Stimulated activated naive CD8-positive, alpha-beta T cell treated with anti-CD3 and anti-CD28 coated beads, Interleukin-15, amount 100 ng/mL, for 72 hours (primary cell): Measurements from ENCODE around the gene CDHR2.

Experiments used
- ATAC-seq: fragments of 150-1000 bp; cut with Tn5 transposase; 2 replicates; pipeline ENCODE4 v1.10.0; 2021; ENCODE audit warnings: mild to moderate bottlenecking, moderate library complexity
- DNase-seq, 2 donors: peaks; one replicate each; pipeline ENCODE4 v3.0.0; 2021 to 2022
- H3K27ac Mint-ChIP-seq, 2 donors: one replicate each; pipeline ENCODE4 v1.8.0; 2022; ENCODE audit warnings: mild to moderate bottlenecking in 2 of 2, mixed read lengths in 2 of 2, moderate library complexity in 2 of 2
- H3K27me3 Mint-ChIP-seq: one replicate; pipeline ENCODE4 v1.8.0; 2022; ENCODE audit warnings: mixed read lengths
- H3K4me1 Mint-ChIP-seq: one replicate; pipeline ENCODE4 v1.8.0; 2022; ENCODE audit warnings: mild to moderate bottlenecking, mixed read lengths
- H3K4me3 Mint-ChIP-seq, 2 donors: one replicate each; pipeline ENCODE4 v1.8.0; 2022; ENCODE audit warnings: mild to moderate bottlenecking in 2 of 2, mixed read lengths in 2 of 2, moderate library complexity in 1 of 2
- H3K9me3 Mint-ChIP-seq, 2 donors: one replicate each; pipeline ENCODE4 v1.8.0; 2022; ENCODE audit warnings: mixed read lengths in 2 of 2

The CDHR2 gene, protein sequence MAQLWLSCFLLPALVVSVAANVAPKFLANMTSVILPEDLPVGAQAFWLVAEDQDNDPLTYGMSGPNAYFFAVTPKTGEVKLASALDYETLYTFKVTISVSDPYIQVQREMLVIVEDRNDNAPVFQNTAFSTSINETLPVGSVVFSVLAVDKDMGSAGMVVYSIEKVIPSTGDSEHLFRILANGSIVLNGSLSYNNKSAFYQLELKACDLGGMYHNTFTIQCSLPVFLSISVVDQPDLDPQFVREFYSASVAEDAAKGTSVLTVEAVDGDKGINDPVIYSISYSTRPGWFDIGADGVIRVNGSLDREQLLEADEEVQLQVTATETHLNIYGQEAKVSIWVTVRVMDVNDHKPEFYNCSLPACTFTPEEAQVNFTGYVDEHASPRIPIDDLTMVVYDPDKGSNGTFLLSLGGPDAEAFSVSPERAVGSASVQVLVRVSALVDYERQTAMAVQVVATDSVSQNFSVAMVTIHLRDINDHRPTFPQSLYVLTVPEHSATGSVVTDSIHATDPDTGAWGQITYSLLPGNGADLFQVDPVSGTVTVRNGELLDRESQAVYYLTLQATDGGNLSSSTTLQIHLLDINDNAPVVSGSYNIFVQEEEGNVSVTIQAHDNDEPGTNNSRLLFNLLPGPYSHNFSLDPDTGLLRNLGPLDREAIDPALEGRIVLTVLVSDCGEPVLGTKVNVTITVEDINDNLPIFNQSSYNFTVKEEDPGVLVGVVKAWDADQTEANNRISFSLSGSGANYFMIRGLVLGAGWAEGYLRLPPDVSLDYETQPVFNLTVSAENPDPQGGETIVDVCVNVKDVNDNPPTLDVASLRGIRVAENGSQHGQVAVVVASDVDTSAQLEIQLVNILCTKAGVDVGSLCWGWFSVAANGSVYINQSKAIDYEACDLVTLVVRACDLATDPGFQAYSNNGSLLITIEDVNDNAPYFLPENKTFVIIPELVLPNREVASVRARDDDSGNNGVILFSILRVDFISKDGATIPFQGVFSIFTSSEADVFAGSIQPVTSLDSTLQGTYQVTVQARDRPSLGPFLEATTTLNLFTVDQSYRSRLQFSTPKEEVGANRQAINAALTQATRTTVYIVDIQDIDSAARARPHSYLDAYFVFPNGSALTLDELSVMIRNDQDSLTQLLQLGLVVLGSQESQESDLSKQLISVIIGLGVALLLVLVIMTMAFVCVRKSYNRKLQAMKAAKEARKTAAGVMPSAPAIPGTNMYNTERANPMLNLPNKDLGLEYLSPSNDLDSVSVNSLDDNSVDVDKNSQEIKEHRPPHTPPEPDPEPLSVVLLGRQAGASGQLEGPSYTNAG (N-terminal part only)

DNA sequence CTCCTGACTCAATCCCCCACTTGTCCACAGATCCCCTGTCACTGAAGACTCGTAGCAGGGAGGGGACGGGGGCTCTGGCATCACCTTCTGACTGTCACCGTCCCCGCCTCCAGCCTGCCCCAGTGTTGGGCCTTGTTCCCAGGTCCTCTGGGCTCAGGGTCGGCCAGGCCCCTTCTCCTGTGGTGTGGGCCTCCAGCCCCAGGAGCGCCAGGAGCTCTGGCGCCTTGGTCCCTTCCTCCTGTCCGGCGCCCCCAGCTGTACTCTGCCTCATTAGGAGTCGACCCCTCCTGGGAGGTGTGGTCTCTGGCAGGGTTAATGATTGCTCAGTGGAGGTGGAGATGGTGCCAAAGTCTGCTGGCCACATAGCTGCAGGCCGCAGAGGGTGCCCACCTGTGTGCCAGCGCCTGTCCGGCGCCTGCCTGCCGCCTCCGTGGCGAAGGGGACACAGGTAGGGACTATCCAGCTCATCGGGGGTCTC lies at the start of gene CDHR2:
Gene CDHR2, plus strand, starts transcription at position 376 of the 478 bp plus-strand sequence. CDS start 16,011 bp downstream, outside the sequence.
- DNase-seq (no peak), ATAC-seq (no peak)
- Mint-ChIP-seq H3K9me3 (no peaks in the 10 kb centered on the region), H3K4me3 (peak within 1 kb of the TSS; percentile 60 to 76), H3K27ac (peak within 1 kb of the TSS in 1 of 2 donors; percentile 89), H3K4me1 (peaks cover 78% of the 10 kb centered on the region), H3K27me3 (no peaks in the 10 kb centered on the region)

DNA sequence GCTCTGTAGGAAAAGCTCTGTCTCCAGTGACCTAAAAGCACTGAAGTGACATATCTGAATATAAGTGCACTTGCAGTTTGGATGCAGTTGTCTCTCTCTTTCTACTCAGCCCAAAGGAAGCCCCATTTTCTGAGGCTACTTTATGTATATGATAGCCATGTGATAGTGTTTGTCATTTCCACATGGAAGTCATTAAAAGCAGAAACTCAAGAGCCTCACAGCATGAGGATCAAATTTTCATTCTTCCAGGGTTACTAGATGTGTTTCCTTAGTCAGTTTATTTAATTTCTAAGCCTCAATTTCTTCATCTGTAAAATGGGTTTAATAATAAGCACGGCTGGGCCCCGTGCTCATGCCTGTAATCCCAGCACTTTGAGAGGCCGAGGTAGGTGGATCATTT lies 48.6 kb upstream of the CDHR2 start:
- no peak overlapping the region for H3K27ac Mint-ChIP-seq
- H3K27me3 Mint-ChIP-seq: no peaks in the 10 kb centered on the region
- ATAC-seq (no peak), DNase-seq (no peak)
- H3K4me3 Mint-ChIP-seq: no peak overlapping the region
- H3K9me3 Mint-ChIP-seq: no peaks in the 10 kb centered on the region
- H3K4me1 Mint-ChIP-seq: no peaks in the 10 kb centered on the region

DNA sequence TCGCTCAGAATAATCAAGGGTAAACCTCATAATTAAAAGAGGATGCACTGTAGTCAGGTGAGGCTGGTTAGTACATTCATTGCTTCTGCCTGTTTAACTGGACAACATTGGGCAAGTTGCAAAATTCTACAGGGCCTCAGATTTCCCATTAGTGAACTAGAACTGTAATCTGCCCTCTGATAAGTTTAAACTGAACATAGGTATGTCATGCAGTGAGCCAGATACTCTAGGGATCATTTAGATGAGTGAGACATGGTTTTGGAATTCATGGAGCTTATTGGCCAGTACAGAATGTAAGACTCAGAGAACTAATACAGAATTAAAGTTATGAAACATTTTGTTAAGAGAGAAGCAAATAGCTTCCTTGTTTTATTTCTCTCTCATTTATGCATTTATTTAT lies 47.8 kb upstream of the CDHR2 start:
- ATAC-seq (no peak), DNase-seq (no peak)
- H3K27ac Mint-ChIP-seq: no peak overlapping the region
- H3K4me1 Mint-ChIP-seq: no peaks in the 10 kb centered on the region
- no peaks in the 10 kb centered on the region for H3K9me3 Mint-ChIP-seq
- no peaks in the 10 kb centered on the region for H3K27me3 Mint-ChIP-seq
- no peak overlapping the region for H3K4me3 Mint-ChIP-seq

DNA sequence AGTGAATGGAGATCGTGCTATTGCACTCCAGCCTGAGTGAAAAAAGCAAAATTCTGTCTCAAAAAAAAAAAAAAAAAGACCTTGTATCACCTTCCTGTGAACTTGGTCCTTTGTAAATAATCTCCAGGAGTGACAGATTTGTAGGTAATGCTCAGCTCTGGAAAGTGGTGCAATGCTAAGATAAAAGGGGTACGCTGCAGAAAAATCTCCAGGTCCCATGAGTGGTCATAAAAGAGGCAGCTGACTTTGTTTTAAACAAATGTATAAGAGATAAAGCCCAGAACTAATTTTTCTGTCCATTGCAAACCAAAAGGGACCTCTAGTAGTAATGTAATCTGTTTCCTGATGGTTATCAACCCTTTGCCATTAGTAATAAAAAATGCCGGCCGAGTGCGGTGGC lies 45.6 kb upstream of the CDHR2 start:
- no peaks in the 10 kb centered on the region for H3K4me1 Mint-ChIP-seq
- no peaks in the 10 kb centered on the region for H3K9me3 Mint-ChIP-seq
- no peak for ATAC-seq
- no peak overlapping the region for H3K27ac Mint-ChIP-seq
- DNase-seq: no peak
- no peak overlapping the region for H3K4me3 Mint-ChIP-seq
- H3K27me3 Mint-ChIP-seq: no peaks in the 10 kb centered on the region

DNA sequence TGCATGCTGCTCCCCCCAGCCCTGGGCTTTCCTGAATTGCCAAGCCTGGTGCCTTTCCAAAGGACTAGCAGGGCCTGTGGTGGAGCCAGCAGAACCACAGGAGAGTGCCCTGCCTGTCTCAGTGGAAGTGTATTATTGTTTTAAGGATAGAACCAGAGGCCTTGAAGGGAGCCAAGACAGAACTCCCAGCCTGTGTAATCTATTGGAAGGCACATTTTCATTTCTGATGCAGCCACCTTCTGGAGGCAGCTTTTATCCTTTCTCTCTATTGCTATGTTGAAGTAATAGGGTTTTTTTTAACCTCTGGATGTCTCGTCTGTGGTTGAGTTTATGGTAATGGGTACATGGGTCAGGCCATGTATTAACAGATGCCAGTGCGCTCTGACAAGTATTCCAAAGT lies 41.2 kb upstream of the CDHR2 start:
- no peaks in the 10 kb centered on the region for H3K4me1 Mint-ChIP-seq
- no peaks in the 10 kb centered on the region for H3K27me3 Mint-ChIP-seq
- no peak for ATAC-seq
- H3K9me3 Mint-ChIP-seq: no peaks in the 10 kb centered on the region
- H3K4me3 Mint-ChIP-seq: no peak overlapping the region
- DNase-seq: no peak
- no peak overlapping the region for H3K27ac Mint-ChIP-seq

DNA sequence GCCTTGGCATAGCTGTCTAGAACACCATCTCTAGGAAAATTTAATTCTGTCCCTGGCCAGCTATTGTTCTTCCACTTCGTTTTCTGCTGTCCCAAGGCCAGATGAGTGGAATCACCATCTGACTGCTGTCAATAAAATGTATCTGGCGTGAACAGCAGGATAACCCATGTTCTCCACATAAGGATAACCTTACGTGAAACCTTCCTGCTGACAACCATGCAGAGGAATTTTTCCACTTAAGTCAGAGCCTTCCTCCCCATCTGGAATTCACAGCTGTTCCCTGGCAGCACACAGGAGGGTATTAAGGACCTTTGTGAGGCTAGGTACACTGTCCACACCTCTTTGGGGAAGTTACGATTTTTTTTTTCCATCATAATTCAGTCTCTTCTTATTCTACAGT lies 40.5 kb upstream of the CDHR2 start:
- no peaks in the 10 kb centered on the region for H3K4me1 Mint-ChIP-seq
- DNase-seq (no peak), ATAC-seq (no peak)
- H3K27ac Mint-ChIP-seq: no peak overlapping the region
- no peaks in the 10 kb centered on the region for H3K9me3 Mint-ChIP-seq
- no peaks in the 10 kb centered on the region for H3K27me3 Mint-ChIP-seq
- no peak overlapping the region for H3K4me3 Mint-ChIP-seq

DNA sequence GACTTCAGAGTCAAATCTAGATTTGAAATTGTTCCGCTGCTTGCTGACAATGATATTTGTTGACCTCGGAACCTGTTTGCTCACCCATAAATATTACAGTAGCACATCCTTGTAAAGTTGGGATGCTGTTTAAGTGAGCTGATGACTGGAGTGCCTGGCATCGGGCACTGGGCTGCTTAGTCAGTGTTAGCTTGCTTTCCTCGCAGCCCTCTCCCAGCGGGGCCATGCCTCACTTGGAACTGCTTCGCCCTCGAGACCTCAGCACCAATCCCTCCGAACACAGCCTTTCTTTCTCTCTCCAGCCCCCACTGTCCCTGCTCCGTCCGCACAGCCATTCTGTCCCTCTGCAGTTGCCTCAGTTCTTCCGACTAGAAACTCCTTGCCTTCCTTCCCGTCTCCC lies 35.4 kb upstream of the CDHR2 start:
- peak overlapping the region in 1 of 2 donors; percentile 91 for H3K27ac Mint-ChIP-seq

DNA sequence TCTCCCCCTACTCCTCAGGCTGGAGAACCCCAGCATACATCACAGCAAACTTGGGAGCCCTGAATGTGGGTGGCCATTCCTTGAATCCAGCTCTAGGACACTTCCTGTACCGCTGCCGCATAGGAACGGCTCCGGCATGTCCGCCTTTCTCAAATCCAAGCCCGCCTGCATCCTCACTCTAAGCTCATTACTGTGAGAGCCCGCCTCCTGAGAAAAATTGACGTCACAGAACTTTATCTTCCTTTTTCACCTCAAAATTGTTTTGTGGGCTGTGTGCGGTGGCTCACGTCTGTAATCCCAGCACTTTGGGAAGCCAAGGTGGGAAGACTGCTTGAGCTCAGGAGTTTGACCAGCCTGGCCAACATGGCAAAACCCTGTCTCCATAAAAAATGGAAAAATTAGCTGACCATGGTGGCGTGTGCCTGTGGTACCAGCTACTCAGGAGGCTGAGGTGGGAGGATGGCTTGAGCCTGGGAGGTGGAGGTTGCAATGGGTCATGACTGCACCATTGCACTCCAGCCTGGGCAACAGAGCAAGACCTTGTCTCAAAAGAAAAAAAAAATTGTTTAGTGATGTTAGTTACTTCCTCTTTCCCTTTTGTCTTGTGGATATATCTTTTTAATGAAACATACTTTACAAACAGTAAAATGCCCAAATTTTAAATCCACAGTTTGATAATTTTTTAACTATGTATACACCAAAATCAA lies 34.7 kb upstream of the CDHR2 start:
- Mint-ChIP-seq H3K4me1 (peaks cover 6% of the 10 kb centered on the region), H3K9me3 (no peaks in the 10 kb centered on the region), H3K27me3 (no peaks in the 10 kb centered on the region), H3K27ac (peak overlapping the region in 1 of 2 donors; percentile 91), H3K4me3 (no peak overlapping the region)
- ATAC-seq: no peak
- no peak for DNase-seq

More for the DNA sequence above, 35.4 kb upstream of the CDHR2 start:
- Mint-ChIP-seq H3K9me3 (no peaks in the 10 kb centered on the region), H3K27me3 (no peaks in the 10 kb centered on the region), H3K4me3 (no peak overlapping the region), H3K4me1 (peaks cover 6% of the 10 kb centered on the region)
- no peak for ATAC-seq
- no peak for DNase-seq

DNA sequence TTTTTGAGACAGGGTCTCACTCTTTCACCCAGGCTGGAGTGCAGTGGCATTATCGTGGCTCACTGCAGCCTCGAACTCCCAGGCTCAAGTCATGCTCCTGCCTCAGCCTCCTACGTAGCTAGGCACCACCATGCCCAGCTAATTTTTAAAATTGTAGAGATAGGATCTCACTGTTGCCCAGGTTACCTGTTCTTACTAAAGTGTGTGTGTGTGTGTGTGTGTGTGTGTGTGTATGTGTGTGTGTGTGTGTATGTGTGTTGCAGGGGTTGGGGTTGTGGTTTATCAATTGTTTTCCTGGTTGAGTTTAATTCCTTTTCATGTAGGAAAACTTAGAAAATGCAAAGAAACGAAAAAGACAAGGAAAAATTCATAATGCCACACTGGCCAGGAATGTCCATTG lies 33.7 kb upstream of the CDHR2 start:
- Mint-ChIP-seq H3K27me3 (no peaks in the 10 kb centered on the region), H3K4me3 (no peak overlapping the region), H3K27ac (no peak overlapping the region), H3K9me3 (no peaks in the 10 kb centered on the region), H3K4me1 (peaks cover 7% of the 10 kb centered on the region)
- no peak for DNase-seq
- ATAC-seq: no peak

DNA sequence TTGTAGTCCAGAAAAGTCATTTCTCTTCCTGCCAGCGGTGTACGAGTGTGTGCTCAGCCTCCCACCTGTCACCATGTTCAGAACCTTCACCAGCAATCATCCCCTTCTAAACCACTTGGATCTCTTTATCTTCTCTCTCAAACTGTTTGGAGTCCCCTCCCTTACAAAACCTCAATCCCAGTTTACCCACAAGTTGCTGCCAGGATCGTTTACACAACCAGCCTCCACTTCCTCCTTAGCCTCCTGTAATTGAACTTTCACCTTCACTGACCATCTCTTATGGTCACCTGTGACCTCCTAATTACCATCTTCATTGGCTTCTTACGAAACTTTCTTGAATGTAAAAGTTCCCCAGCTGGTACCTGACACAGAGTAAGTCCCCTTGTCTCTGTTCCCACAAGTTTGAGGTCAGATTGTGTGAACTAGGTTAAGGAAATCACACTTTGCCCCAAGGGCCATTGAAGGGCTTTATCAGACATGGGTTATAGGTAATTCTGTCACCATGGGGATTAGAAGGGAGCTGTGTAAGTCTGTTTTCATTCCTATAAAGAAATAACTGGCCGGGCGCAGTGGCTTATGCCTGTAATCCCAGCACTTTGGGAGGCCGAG lies 32.0 kb upstream of the CDHR2 start:
- H3K27me3 Mint-ChIP-seq: no peaks in the 10 kb centered on the region
- H3K27ac Mint-ChIP-seq: no peak overlapping the region
- no peaks in the 10 kb centered on the region for H3K9me3 Mint-ChIP-seq
- DNase-seq (no peak), ATAC-seq (no peak)
- H3K4me3 Mint-ChIP-seq: no peak overlapping the region
- peaks cover 14% of the 10 kb centered on the region for H3K4me1 Mint-ChIP-seq

DNA sequence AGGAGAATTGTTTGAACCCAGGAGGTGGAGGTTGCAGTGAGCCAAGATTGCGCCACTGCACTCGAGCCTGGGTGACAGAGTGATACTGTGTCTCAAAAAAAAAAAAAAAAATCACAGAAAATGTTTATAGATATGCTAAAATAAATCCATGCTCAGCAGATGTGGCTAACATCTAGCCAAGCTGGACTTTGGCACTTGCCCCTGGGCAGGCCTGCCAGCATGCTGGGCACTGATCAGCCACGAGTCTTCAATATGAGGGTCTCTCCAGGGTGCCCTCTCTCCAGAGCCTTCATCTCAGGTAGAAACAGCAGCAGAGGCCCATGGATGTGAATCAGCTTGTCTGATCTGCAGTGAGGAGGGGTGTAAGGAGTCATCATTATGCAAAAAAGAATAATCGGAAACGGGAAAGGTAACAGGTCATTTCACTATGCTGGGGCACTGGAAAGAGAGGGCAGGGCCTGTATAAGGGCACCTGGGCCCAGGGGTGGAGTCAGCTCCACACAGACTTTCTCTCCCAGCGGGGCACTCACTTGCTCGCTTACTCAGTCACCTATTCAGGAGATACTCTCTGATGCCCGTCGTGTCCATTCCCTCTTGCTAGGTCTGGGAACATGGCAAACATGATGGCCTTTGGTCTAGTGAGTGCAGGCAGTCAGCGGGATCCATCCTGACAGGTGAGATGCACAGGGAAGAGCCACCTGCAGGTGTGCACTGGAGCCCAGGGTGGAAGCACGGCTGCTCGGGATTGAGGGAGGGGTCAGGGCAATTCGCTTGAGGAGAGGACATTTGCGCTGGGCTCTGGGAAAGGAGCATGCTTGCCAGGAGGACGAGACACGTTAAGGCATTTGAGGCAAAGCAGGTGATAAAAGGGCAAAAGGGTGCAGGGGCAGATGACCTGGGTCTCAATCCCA lies 29.1 kb upstream of the CDHR2 start:
- DNase-seq (no peak), ATAC-seq (no peak)
- Mint-ChIP-seq H3K4me3 (no peak overlapping the region), H3K27ac (peak overlapping the region in 1 of 2 donors; percentile 69), H3K4me1 (peaks cover 28% of the 10 kb centered on the region), H3K27me3 (no peaks in the 10 kb centered on the region), H3K9me3 (no peaks in the 10 kb centered on the region)

DNA sequence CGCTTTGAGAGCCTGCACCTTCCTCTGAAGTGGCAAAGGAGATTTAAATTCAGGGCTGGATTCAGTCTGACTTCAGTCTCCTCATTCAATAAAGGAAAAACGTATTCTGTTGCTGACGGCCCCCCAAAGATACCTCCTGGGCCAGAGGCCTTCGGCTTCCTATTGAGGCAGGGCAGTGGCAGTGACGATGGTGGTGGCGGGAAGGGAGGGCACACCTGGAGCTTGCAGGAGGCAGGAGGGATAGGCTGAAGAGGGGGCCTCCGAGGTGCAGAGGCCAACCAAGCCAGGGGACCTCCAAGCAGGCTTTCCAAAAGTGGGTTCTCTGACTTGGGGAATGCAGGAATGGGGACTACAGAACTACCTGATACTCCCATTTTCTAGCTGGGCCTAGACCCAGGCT lies 27.9 kb upstream of the CDHR2 start:
- no peak for DNase-seq
- Mint-ChIP-seq H3K27me3 (no peaks in the 10 kb centered on the region), H3K4me1 (peaks cover 28% of the 10 kb centered on the region), H3K9me3 (no peaks in the 10 kb centered on the region), H3K27ac (peak overlapping the region in 1 of 2 donors; percentile 45), H3K4me3 (no peak overlapping the region)
- ATAC-seq: peak; percentile 13

DNA sequence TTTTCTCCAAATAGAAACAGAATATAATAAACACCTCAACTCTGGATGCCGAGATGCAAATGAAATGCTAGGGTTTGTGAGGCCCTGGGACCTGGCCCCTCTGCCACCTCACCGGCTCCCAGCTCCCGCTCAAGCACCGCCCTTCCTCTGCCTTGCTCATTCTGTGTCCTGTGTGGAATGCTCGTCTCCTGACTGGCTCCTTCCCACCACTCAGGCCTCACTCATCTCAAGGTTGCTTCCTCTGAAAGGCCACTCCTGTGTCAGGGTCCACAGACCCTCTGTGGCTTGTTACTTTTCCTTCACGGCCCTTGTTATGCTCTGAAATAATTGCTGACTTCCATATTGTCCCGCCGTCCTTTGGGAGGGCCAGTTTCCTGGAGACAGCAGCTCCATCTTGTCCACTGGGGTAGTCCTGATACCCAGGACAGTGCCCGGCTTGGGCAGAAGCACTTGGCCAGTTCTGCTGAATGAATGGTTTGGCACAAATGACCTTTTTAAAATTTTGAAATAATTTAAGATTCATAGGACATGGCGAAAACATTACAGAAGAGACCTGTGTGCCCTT lies 27.4 kb upstream of the CDHR2 start:
- H3K27me3 Mint-ChIP-seq: no peaks in the 10 kb centered on the region
- ATAC-seq (no peak), DNase-seq (no peak)
- H3K27ac Mint-ChIP-seq: peak overlapping the region in 1 of 2 donors; percentile 36
- no peaks in the 10 kb centered on the region for H3K9me3 Mint-ChIP-seq
- no peak overlapping the region for H3K4me3 Mint-ChIP-seq
- H3K4me1 Mint-ChIP-seq: peaks cover 28% of the 10 kb centered on the region
